Muscle of leg (tissue), 11 donors: Measurements from ENCODE around the gene TP53BP2. TPM values are rescaled to one million over a fixed set of nuclear protein-coding genes. Genes with fewer than 3 reads are reported as not detected.
"Not testable (repeated sequence)": the region's sequence is repeated elsewhere in the genome, so short reads cannot be mapped to it uniquely, and the experiment has no call there.

ENCODE experiments used
- DNase-seq: peaks from one replicate; pipeline ENCODE4 v3.0.0; 2013
- H3K27ac ChIP-seq: one replicate; pipeline ENCODE4 v1.5.1; 2013; ENCODE audit warnings: mild to moderate bottlenecking, low read length, control low read depth
- H3K27me3 ChIP-seq: one replicate; pipeline ENCODE4 v1.6.1; 2013; ENCODE audit warnings: low read length; ENCODE audit not compliant: control insufficient read depth, insufficient read depth
- H3K36me3 ChIP-seq: one replicate; pipeline ENCODE4 v1.6.1; 2013; ENCODE audit warnings: low read length; ENCODE audit not compliant: control insufficient read depth, insufficient read depth
- H3K4me1 ChIP-seq: one replicate; pipeline ENCODE4 v1.6.1; 2013; ENCODE audit warnings: low read length; ENCODE audit not compliant: control insufficient read depth, insufficient read depth
- H3K4me3 ChIP-seq: one replicate; pipeline ENCODE4 v1.5.1; 2013; ENCODE audit warnings: low read length, control low read depth
- H3K9me3 ChIP-seq: replicated peaks from 2 replicates; pipeline ENCODE4 v1.6.1; 2013; ENCODE audit warnings: low read depth, low read length; ENCODE audit not compliant: control insufficient read depth
- WGBS: methylation state at CpG from one replicate; pipeline ENCODE4 v1.1.5; 2013; ENCODE audit warnings: missing lambda C conversion rate; ENCODE audit not compliant: insufficient coverage; 5-methylcytosine and 5-hydroxymethylcytosine counted together
- polyA plus RNA-seq, 8 donors: library from polyadenylated mRNA; unstranded; fragments of 120-200 nt; gene quantifications; one replicate each; pipeline versions ENCODE4 v1.2.1 to v1.2.3, GENCODE V29; 2013; ENCODE audit warnings: inconsistent platforms in 1 of 8, low replicate concordance in 1 of 8; ENCODE audit not compliant: insufficient read length in 8 of 8, insufficient read depth in 1 of 8
- total RNA-seq: library from RNA; stranded (reverse); fragments of 120-200 nt; gene quantifications from one replicate; pipeline ENCODE4 v1.2.4, GENCODE V29; 2013

TP53BP2 gene
- total and polyA plus RNA-seq, 9 donors: 25.5 to 41.1 (median 34.2) TPM

- not testable (repeated sequence) for H3K27ac ChIP-seq, H3K27me3 ChIP-seq, H3K9me3 ChIP-seq, DNase-seq, H3K4me3 ChIP-seq
- WGBS: no CpG with 5 or more reads among the region's 5 CpGs
- Histone ChIP-seq H3K36me3 (peaks cover 21% of the 10 kb centered on the region), H3K4me1 (peaks cover 65% of the 10 kb centered on the region)
Measured at GRCh38 chr1:223736638-223737037, 109.1 kb downstream of the TP53BP2 start.

DNA sequence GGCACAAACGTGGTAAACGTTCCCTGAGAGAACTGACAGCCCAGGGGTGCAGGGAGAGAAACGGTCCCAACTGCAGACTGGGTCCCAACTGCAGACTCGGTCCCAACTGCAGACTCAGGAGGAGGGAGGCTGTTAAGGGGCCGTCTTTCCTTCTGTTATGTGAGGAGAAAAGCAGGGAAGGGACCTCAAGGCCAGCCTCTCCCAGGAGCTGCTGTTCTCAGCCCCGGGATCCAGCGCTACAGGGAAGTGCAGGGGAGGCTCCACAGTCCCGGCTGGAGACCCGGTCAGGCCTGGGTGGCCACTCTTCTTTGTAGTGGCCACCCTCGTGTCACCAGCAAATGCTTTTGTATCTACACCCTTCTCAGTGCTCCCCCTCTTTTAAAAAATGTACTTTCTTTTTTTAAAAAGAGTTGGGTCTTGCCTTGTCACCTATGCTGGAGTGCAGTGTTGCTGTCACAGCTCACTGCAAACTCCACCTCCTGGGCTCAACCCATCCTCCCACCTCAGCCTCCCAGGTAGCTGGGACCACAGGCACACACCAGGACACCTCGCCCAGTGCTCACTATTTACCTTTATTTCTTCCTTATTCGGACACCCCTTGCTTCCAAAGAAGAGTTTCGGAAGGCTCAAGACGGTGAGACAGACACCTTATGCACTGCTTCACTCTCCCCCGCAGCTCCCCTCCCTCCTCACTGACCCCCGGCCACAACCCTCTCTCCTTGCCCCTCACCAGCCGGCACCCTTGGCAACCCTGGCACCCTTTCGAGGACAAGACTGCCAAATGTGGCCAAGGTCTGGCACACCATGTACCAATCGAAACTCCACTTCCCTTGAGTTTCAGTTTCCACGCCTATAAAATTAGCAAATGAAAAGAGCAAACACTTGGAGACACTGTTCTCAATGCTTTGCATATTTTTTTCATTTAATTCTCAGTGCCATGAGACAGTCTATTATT, 111.6 kb downstream of the TP53BP2 start:
- Histone ChIP-seq H3K27me3 (no peaks in the 10 kb centered on the region), H3K27ac (peak overlapping the region; percentile 88), H3K4me3 (no peak overlapping the region), H3K36me3 (peaks cover 14% of the 10 kb centered on the region), H3K9me3 (no peaks in the 10 kb centered on the region), H3K4me1 (peaks cover 66% of the 10 kb centered on the region)
- 49% methylated on average over 18 of the region's 20 CpGs for WGBS
- DNase-seq: no peak

DNA sequence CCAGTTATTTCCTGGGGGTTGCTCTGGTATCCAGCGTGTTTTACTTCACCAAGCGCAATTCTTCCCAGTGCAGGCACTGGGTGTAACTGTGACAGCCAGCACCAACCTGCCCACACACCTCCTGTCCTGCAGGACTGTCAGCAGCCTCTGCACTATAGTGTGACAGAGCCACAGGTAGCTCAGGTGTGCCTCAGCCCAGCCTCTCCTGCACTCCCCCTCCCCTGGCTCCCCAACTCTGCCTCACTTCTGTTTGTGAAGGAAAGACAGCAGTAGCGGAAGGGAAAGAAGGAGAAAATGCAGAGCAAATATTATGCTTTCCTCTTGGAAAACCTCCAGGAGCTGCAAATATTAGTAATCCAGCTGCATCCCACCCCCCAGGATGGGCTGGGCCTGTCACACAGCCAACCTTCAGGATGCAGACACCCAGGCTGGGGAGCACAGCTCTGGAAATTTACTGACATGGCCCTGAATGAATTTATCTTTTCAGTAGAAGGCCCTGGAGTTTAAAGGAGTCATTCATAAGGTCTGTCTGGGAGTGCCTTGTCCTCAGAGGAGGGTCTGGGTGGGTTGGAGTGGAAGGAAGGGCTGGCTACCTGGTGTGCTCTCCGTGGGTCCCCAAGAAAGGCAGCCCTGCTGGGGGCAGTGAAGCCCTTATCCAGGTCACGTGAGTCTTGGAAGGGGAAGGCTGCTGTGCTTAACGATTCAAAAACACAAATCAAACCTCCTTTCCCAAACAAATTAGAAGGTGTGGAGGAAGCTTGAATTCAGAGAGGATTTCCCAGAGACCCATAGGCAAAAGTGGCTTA, 112.6 kb downstream of the TP53BP2 start:
- peaks cover 18% of the 10 kb centered on the region for H3K36me3 ChIP-seq
- H3K9me3 ChIP-seq: no peaks in the 10 kb centered on the region
- 69% methylated on average over 2 of the region's 6 CpGs for WGBS
- no peaks in the 10 kb centered on the region for H3K27me3 ChIP-seq
- H3K4me1 ChIP-seq: peaks cover 57% of the 10 kb centered on the region
- peak overlapping the region; percentile 88 for H3K27ac ChIP-seq
- no peak overlapping the region for H3K4me3 ChIP-seq
- peak; percentile 92 for DNase-seq

- Histone ChIP-seq H3K27me3 (no peaks in the 10 kb centered on the region), H3K4me3 (no peak overlapping the region), H3K36me3 (peaks cover 24% of the 10 kb centered on the region), H3K4me1 (peaks cover 59% of the 10 kb centered on the region), H3K9me3 (no peaks in the 10 kb centered on the region), H3K27ac (peak overlapping the region; percentile 60)
- DNase-seq: peak; percentile 63
- 43% methylated on average over 13 of the region's 13 CpGs for WGBS
Measured at GRCh38 chr1:223731133-223731770, 114.5 kb downstream of the TP53BP2 start.

GRCh38 chr1:223730479-223731132, 115.1 kb downstream of the TP53BP2 start:
- H3K4me3 ChIP-seq: no peak overlapping the region
- WGBS: 0% methylated on average over 1 of the region's 4 CpGs
- H3K27ac ChIP-seq: peak overlapping the region; percentile 60

DNA sequence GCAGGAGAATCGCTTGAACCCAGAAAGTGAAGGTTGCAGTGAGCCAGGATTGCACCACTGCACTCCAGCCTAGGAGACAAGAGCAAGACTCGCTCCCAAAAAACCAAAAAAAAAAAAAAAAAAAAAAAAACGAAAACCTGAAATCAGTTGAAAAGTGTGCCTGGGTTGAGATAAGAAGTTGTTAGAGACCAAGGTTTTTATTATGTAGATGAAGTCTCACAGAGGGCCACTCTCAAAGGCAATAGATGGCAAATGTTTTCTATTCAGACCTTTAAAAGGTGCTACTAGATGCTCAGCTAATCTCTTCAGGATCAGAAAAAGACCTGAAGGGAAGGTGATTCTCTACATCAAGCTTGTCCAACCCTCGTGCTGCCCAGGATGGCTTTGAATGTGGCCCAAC, 115.8 kb downstream of the TP53BP2 start:
- WGBS: no CpG with 5 or more reads among the region's 4 CpGs
- Histone ChIP-seq H3K9me3 (no peaks in the 10 kb centered on the region), H3K27me3 (no peaks in the 10 kb centered on the region), H3K36me3 (peaks cover 31% of the 10 kb centered on the region), H3K27ac (no peak overlapping the region), H3K4me1 (peaks cover 66% of the 10 kb centered on the region), H3K4me3 (no peak overlapping the region)
- DNase-seq: no peak

More at GRCh38 chr1:223730479-223731132, 115.1 kb downstream of the TP53BP2 start:
- peaks cover 64% of the 10 kb centered on the region for H3K4me1 ChIP-seq
- H3K36me3 ChIP-seq: peaks cover 28% of the 10 kb centered on the region
- no peaks in the 10 kb centered on the region for H3K27me3 ChIP-seq
- DNase-seq: no peak
- H3K9me3 ChIP-seq: no peaks in the 10 kb centered on the region

Other genes starting within 250 kb of the TP53BP2 start
- 0.58 TPM for gene CAPN8, start 180.2 kb downstream of the TP53BP2 start, total RNA-seq
- under 1 TPM in 7 of 8 donors, not detected in 1; 0.34 to 0.84 (median 0.48) TPM for gene CAPN8, start 180.2 kb downstream of the TP53BP2 start, polyA plus RNA-seq
- 91.6 TPM for gene CAPN2, start 133.4 kb downstream of the TP53BP2 start, total RNA-seq
- gene CAPN2, start 133.4 kb downstream of the TP53BP2 start, polyA plus RNA-seq: 100 to 1,000 TPM in 4 of 8 donors, 10 to 100 TPM in 4; 82.6 to 130 (median 104) TPM